ENCODE data around the gene LBX2. TPM values are rescaled to one million over a fixed set of nuclear protein-coding genes. Genes with fewer than 3 reads are reported as not detected.
"Not testable (repeated sequence)": the region's sequence is repeated elsewhere in the genome, so short reads cannot be mapped to it uniquely, and the experiment has no call there.

The LBX2 gene
- polyA plus RNA-seq, 4 donors: 2.2 to 7.0 (median 3.2) TPM

DNA sequence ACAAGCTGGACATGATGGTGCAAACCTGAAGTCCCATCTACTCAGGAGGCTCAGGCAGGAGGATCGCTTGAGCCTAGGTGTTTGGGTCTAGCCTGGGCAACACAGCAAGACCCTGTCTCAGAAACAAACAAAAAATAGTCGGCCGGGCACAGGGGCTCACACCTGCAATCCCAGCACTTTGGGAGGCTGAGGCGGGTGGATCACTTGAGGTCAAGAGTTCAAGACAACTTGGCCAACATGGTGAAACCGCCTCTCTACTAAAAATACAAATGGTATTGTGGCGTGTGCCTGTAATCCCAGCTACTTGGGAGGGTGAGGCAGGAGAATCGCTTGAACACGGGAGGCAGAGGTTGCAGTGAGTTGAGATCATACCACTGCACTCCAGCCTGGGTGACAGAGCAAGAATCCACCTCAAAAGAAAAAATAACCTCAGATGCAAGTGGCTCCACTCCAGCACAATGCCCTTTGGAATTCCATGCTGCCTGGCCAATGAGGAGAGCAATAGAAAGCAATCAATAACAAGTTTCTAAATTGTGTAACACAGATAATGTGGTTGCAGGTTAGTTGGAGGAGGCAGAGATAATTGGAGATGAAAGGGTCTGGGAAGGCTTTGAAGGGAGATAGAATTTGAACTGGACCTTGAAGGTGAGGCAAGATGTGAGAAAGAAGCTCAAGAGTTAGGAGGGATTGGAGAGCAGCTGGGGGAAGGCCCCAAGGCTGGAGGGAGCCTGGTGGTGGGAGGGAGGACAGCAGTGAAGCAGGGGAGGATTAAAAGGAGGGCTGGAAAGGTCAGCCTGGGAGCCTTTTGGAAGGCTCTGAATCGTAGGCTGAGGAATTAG, 10.5 kb downstream of the LBX2 start:
- no peak for DNase-seq (ENCODE audit: low read depth in 4 of 4, low spot score in 2 of 4)

DNA sequence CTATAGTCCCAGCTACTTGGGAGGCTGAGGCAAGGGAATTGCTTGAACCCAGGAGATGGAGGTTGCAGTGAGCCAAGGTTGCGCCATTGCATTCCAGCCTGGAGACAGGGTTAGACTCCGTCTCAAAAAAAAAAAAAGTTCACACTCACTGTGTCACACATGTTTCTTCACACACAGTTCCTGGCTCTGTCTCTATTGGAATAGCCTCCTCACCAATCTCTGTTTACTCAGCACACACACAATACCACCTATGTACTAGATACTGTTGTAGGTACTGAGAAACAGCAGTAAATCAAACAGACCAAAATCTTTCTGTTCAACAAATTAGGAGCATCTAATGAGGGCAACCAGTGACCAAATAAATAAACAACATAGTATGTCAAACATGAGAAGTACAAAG, 13.3 kb downstream of the LBX2 start:
- no peak for DNase-seq (ENCODE audit: low read depth in 4 of 4, low spot score in 2 of 4)

DNA sequence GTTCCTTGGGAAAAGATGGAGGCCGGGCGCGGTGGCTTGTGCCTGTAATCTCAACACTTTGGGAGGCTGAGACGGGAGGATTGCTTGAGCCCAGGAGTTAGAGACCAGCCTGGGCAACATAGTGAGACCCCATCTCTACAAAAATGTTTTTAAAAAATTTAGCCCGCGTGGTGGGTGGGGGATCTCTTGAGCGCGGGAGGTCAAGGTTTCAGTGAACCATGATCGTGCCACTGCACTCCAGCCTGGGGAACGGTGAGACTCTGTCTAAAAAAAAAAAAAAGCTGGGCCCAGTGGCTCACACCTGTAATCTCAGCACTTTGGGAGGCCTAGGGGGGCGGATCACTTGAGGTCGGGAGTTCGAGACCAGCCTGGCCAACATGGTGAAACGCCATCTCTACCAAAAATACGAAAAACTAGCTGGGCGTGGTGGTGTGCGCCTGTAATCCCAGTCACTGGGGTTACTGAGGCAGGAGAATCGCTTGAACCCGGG, 15.7 kb downstream of the LBX2 start:
- not testable (repeated sequence) for DNase-seq (ENCODE audit: low read depth in 4 of 4, low spot score in 2 of 4)

DNA sequence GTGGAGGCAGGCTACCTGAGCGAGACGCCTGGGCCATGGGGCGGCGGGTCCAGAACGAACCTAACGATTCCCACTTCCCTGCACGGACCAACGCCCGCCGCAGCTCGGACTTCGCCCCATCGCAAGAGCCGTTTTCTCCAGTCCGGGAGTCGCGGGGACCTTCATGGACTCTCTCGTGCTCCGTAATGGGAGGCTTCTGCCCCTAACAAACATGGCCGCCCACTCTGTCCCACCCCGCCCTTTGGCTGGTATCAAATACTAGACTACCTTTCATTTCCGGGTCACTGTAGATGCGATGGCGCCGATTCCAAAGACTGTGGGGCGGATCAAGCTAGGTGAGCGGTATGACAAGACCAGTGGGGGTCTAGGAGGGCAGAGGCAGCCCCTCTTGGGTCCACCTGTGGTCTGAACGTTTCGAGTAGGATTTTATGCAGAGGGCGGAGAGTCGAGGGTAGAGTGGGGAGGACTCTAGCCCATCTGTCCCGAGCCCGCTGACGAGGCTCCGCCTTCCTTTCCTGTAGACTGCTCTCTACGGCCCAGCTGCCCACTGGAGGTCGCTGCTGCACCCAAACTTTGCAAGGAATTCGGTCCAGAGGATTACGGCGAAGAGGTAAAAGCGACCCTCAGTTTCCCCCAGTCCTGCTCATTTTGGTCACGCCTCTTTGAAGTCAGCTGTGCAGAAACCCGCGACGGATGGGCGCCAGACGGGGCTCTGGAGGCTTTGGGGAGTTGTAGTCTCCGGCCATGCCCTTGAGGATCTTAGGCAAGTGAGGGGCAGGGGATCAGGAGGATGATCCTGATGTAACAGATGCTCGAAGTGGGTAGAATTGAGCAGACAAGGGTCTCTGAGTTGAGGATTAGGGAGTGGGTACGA, 16.4 kb downstream of the LBX2 start, which contains the start of the genes CCDC142 and TTC31:
Gene CCDC142, minus strand, starts transcription at position 198 of the 874 bp plus-strand sequence. Its CDS starts 161 bp downstream, at position 37.
Gene TTC31, plus strand, starts transcription at position 281 of the 874 bp plus-strand sequence. Its CDS starts 15 bp downstream, at position 296.
- DNase-seq (ENCODE audit: low read depth in 4 of 4, low spot score in 2 of 4): peak; percentile 94 to 97 (median 96)

DNA sequence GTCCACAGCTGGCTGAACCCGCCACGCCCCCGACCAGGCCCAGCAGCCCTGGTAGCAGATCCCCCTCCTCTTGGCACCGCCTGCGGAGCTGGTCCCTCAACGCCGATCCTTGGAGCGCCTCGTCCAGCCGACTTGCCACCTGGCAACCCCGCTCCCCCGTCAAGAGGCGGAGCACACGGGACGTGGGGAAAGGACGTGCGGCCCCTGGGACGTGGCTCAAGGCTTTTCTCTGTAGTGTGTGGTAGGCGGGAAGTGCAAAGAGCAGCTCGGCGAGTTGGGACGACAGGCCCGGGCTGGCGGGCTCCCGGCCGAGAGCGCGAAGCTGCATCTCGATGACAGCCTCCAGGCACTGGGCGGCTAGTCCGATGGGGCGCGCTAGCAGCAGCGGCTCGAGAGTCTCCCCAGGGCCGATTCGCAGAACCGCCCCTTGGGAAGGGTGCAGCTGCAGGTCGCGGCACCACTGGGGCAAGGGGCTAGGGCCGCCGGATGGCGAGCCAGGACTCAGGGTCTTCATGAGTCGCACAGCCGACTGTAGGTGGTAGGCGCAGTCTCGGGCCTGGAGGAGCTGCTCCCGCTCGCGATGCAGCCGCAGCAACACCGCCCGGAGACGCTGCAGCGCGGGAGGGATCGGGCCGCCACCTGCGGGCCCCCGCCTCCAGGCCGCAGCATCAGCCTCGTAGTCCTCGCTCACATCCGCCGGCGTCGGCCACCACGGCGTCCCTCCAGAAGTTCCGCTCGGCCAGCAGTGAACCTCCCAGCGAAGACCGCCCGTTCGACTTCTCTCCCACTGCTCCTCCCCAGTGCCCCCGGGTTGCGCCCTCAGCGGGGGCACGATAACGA, 17.2 kb downstream of the LBX2 start:
- no peak for DNase-seq (ENCODE audit: low read depth in 4 of 4, low spot score in 2 of 4)

DNA sequence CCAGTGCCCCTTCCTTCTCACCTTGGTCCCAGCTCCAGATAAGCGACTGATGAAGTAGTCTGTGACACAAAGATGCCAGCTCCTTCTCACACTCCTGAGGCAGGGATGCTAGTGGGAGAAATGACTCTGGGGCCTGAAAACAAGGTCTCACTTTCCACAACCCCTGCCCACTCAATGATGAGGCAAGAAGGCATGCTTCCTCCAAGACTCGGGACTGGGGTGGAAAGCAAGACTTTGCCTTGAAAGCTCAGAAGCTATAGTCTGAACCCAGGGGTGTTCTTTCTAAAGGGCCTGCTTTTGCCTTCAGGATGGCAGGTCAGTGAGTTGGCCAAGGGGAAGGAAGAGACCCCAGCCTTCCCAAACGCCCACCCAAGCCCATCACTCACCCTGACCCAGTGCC, 18.0 kb downstream of the LBX2 start:
- no peak for DNase-seq (ENCODE audit: low read depth in 4 of 4, low spot score in 2 of 4)

DNA sequence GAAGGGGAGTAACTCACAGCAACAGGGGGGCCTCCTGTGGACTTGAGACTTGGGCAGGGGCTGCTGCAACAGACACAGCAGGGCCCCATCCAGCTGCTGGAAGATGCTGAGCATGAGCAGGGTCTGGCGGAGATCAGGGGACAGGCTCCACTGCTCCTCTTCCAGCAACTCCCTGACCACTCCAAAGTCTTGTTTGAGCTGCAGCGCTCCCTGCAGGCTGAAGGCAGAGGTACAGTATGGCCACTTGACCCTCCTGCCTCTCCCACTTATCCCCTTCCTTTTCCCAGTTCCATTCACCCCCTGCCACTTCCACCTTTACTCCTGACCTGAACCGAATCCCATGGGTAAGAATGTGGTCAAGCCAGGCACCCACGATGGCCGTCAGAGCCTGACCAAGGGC, 24.5 kb downstream of the LBX2 start:
- no peak for DNase-seq (ENCODE audit: low read depth in 4 of 4, low spot score in 2 of 4)

DNA sequence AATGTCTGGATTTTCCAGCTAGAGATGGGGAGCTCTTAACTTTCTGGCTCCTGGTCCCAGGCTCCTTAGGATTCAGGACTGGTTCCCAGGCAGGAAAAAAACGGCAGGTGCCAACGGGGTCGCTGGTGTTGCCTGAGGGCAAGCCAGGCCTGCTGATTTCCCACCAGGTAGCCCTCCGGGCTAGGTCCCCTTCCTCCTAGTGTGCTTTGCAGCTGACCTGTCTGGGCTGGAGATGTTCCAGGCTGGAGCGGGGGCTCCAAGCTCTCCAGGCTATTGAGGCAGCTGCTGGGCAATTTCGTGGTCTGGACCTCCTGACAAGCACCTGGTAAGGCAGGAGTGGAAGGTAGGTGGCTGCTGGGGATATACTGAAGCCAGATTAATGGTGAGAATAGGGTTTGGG, 24.9 kb downstream of the LBX2 start:
- DNase-seq (ENCODE audit: low read depth in 4 of 4, low spot score in 2 of 4): no peak

DNA sequence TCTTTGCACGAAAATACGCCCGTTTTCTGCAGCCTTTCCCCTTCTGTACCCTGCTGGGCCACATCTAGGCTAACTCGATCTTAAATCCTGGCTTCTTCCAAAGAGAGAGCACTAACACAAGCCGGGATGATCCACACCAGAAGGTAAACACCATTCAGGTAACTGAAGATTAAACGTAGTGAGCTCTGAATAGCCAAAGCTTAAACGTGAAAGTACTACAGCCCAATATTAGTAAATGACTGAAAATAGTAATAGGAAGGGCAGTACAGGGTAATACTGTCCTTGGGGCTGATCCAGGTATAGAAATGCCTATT, 26.5 kb downstream of the LBX2 start:
- no peak for DNase-seq (ENCODE audit: low read depth in 4 of 4, low spot score in 2 of 4)

DNA sequence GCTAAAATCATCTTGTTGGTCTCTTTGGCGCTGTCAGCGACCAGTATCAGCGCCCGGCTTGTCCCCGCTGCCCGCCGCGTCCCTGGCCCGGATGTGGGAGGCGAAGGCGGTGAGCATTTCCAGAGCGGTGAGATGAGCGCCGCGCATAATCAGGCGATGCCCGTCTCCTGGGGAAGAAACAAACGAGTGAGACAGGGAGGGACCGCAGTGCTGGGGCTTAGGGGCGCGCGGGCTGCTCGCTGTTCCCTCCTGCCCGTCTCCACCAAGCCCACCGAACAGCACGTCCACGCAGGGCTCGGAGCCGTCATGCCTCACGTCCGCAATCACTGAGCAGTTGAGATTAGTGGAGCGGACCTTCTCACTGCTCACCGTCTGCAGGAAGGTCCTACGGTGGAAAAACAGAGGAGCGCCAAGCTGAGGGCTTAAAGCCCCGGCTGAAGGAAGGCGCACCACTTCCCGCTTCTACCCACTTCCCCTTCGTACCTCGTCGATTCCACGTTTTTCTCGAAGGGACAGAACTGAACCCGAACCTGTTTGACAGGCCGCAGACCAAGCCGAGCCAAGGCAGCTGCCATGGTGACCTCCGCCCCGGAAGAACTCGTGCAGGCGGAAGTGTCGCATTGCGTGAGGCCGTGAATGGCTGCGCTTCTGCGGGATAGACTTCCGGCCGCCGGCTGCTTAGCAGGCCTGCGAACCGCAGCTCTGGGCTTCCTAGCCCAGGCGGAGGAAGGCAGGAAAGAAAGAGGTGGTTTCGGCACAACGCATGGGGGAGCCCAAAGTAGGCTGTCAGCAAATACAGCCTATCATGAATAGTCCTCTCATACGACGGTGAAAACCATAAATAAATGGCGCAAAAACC, 27.1 kb downstream of the LBX2 start, which contains the start of gene MRPL53:
Gene MRPL53, minus strand, starts transcription at position 595 of the 859 bp plus-strand sequence. Its CDS starts 20 bp downstream, at position 575.
- DNase-seq (ENCODE audit: low read depth in 4 of 4, low spot score in 2 of 4): peak; percentile 89 to 95 (median 92)

DNA sequence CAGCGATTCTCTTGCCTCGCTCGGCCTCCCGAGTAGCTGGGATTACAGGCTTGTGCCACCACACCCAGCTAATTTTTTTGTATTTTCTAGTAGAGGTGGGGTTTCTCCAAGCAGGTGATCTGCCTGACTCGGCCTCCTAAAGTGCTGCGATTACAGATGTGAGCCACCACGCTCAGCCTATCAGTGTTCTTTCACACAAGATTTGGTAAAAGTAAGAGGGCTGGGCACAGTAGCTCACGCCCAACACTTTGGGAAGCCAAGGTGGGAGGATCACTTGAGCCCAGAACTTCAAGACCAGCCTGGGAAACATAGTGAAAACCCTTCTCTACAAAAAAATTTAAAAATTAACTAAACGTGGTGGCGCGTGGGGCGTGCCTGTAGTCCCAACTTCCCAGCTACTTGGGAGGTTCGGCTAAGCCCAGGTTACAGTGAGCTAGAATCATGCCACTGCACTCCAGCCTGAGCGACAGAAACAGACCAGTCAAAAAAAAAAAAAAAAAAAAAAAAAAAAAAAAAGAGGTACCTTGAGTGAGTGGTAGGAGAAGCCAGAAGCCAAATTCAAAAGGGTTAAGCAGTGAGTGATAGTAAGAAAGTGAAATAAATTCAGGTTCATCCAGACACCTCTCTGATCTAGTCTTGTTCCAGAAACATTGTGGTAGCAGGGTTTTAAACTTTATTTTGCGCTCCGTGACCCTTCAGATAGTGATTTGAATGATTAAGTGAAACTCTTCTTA, 27.9 kb downstream of the LBX2 start:
- no peak for DNase-seq (ENCODE audit: low read depth in 4 of 4, low spot score in 2 of 4)

DNA sequence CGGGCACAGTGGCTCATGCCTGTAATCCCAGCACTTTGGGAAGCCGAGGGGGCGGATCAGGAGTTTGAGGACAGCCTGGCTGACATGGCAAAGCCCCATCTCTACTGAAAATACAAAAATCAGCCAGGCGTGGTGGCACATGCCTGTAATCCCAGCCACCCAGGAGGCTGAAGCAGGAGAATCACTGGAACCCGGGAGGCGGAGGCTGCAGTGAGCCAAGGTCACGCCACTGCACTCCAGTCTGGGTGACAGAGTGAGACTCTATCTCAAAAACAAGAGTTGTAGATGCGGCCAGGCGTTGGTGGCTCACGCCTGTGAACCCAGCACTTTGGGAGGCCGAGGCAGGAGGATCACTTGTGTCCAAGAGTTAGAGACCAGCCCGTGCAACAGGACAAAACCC, 28.7 kb downstream of the LBX2 start:
- not testable (repeated sequence) for DNase-seq (ENCODE audit: low read depth in 4 of 4, low spot score in 2 of 4)

DNA sequence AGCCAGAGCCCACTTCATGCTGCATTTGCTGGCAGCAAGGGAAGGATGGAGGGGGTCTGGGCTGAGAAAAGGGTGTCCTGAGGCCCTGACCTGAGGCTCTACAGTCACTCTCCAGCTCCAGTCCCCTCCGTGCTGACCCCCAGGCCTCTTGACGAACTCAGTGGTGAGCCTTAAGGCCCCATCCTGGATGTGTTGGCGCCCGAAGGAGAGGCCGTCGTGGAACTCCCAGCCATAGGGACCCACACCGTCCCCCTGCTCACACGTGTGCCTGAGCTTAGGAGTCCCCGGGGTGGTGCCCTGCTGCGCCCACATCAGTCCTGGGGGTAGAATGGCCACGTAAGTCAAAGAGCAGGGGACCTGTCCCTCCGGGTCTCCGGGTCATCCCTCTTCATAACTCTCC, 35.0 kb downstream of the LBX2 start:
- no peak for DNase-seq (ENCODE audit: low read depth in 4 of 4, low spot score in 2 of 4)

DNA sequence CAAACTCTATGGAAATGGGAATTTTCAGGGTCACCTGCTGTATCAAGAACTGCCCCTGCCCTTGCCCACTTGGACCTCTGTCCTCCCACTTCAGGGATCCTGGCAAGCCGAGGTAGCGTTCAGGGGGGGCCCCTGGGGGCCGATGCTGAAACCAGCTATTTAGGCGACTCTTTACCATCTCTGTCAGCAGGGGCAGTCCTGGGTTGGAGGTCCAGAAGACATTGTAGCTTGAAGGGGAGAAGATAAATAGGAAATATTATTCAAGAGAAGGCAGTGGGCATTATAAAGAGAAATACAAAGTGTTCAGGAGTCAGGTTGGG, 36.7 kb downstream of the LBX2 start:
- DNase-seq (ENCODE audit: low read depth in 4 of 4, low spot score in 2 of 4): no peak

DNA sequence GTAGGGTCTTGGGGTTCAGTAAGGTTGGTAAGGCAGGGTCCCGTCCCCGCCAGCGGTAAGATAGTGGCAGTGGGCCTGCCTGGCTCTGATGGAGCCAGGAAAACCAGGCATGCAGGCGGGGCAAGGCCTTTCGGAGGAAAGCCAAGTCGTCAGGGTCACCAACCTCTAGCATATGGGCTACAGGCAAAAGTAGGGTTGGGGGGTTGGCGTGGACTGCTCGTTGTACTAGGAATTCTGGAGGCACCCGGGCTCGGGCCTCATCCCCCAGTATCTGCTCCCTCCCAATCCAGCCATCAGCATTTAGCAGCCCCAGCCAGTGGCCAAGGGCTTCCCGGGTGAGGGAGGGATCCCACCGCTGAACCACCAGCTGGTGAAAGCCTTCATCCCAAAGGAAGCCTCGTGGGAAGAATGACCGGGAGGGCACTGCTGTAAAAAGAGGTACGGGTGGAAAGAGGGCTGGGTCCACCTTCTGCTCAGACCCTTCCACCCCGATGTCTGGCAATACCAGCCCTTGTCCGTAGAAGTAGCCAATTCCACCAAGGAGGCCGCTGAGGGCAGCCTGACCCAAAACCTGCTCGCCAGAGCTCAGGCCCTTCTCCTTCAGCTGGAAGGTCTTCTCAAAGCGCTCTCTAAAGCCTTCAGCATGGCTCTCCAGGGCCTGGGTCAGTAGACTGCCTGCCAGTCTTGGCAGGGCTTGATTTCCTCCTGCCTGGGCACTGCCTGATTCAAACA, 37.2 kb downstream of the LBX2 start:
- DNase-seq (ENCODE audit: low read depth in 4 of 4, low spot score in 2 of 4): no peak

DNA sequence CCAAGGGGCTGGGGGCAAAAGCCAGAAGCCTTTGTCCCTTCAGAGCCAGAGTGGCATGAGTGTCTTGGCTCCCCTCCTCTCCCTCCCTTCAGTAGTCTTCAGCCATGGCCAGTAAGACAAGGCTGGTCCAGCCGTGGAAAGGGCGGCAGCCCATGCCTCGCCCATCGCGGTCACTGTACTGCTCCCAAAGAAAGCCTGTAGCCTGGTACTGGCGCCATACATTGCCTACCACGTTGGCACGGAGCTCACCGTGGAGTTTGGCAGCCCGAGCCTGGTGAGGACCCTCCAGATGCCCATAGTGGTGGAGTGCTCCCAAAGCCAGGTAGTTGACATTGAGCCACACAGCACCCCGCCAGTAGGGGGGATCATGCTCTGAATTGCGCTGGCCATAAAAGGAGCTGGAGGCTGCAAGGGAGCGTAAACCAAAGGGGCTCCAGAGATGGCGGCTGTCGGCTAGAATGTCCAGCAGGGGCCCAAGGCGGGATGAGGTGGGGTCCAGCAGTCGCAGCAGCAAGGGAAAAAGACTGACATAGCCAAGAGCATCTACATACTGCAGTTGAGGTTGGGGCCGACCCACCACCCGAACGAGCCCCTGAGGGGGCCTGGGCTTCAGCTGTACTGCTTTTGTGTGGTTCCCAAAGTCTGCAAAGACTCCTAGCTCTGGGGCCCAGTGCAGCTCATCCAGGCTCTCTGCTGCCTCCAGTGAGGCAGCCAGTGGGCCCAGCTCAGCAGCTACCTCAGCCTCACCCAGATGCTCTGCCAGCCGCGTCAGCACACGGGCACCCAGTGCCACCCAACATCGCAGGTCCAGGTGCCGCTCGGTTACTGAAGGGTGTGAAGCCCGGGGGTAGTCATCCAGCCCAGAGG, 38.0 kb downstream of the LBX2 start:
- DNase-seq (ENCODE audit: low read depth in 4 of 4, low spot score in 2 of 4): no peak

DNA sequence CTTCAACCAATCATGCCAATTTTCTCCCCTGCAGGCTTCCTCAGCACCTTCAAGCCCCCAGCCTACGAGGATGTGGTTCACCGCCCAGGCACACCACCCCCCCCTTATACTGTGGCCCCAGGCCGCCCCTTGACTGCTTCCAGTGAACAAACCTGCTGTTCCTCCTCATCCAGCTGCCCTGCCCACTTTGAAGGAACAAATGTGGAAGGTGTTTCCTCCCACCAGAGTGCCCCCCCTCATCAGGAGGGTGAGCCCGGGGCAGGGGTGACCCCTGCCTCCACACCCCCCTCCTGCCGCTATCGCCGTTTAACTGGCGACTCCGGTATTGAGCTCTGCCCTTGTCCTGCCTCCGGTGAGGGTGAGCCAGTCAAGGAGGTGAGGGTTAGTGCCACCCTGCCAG, 39.2 kb downstream of the LBX2 start:
- not testable (repeated sequence) for DNase-seq (ENCODE audit: low read depth in 4 of 4, low spot score in 2 of 4)

Measured in left renal cortex interstitium (tissue), 4 donors.